Activated CD4-positive, alpha-beta T cell treated with anti-CD3 and anti-CD28 coated beads, Interleukin-2, amount 50 U/mL, for 4 hours (primary cell): ENCODE data around the gene EPHB3.

Source experiments
- DNase-seq, 2 experiments: peaks; one replicate each; pipeline ENCODE4 v3.0.0-alpha.2; 2020

Gene EPHB3

GRCh38 chr3:184630861-184631471 is 69.4 kb downstream of the EPHB3 start:
- DNase-seq: no peak

GRCh38 chr3:184631472-184631861 is 69.9 kb downstream of the EPHB3 start:
- DNase-seq: no peak
